HG03439 (cell line): ENCODE results near the gene DPP3.

Source experiments
- ATAC-seq: cut with Tn5 transposase; IDR thresholded peaks from one replicate; pipeline ENCODE4 v1.9.1; 2021; ENCODE audit warnings: mild to moderate bottlenecking, moderate library complexity; ENCODE audit not compliant: unreplicated experiment

The DPP3 gene

DNA sequence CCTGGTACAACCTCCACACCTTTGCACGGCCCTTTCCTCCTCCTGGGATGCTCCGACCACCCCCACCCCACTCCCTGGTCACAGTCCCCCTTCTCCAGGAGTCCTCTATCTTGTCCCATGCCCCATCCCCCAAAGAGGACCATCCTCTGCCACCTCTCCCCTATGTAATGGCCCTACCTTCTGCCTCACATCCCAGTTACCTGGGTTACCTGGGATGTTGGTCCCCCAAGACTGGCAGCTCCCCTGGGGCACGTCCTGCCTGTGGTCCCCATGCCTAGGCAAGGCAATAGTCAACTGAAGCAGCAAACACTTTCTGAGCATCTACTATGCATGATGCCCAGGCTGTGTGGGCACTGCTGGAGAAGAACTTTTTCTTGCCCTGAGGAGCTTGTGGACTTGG, 75.2 kb downstream of the DPP3 start:
- ATAC-seq = no peak

DNA sequence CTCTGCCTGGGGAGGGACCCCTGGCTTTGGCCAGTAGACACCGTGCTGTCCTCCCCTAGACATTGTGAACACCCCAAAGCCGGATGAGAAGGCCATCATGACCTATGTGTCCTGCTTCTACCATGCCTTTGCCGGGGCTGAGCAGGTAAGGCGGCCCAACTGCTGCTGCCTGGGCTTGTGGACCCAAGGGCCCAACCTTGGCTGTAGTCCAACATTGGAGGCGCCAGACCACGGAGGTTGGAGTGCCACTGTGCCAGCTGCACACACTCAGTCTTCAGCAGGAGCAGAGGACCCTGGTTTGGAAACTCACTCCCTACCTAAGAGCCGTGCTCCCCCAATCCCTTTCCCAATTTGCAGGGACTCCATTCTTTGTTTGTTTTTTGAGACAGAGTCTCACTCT, 75.9 kb downstream of the DPP3 start:
- ATAC-seq = no peak

DNA sequence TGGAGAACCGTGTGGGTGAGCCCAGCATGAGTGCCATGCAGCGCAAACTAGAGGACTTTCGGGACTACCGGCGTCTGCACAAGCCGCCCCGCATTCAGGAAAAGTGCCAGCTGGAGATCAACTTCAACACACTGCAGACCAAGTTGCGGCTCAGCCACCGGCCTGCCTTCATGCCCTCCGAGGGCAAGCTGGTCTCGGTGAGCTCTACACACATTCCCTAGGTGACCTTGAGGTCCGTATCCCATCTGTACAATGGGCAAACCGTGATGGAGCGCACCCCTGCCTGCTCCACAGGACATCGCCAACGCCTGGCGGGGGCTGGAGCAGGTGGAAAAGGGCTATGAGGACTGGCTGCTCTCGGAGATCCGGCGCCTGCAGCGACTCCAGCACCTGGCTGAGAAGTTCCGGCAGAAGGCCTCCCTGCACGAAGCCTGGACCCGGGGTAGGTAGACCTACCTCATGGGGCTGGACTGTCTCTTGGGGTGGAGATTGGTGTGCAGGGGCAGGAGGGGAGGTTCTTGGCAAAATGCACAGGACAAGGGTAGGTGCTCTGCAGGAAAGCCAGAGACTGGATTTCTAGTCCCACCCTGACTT, 77.6 kb downstream of the DPP3 start:
- no peak for ATAC-seq
